H1 (cell line): Measurements from ENCODE around the gene CDK5RAP2. TPM values are rescaled to one million over a fixed set of nuclear protein-coding genes. Genes with fewer than 3 reads are reported as not detected.

Experiments
- ASH2L ChIP-seq: fragments of 200-600, 300-600 bp; sonication (generic); IDR thresholded peaks from one replicate; pipeline ENCODE4 v1.7.1; 2017; ENCODE audit warnings: low read length
- CBX5 ChIP-seq: fragments of 300-800, 300-1000 bp; sonication (generic); IDR thresholded peaks from 2 replicates; pipeline ENCODE4 v1.7.1; 2016; ENCODE audit warnings: antibody characterized with exemption, low read length, low read depth
- HDAC6 ChIP-seq: IDR thresholded peaks from one replicate; pipeline ENCODE4 v1.7.1; 2012; ENCODE audit warnings: low read depth, mild to moderate bottlenecking, inconsistent platforms, low read length, moderate library complexity
- MAFK ChIP-seq: IDR thresholded peaks from 2 replicates; pipeline ENCODE4 v1.6.1; 2012; ENCODE audit warnings: low read depth, mild to moderate bottlenecking, improper control_type of control experiment, low read length
- SP1 ChIP-seq: IDR thresholded peaks from 2 replicates; pipeline ENCODE4 v1.6.1; 2011; ENCODE audit warnings: low read depth, low read length
- TAF7 ChIP-seq: optimal IDR thresholded peaks from 2 replicates; pipeline ENCODE3; 2011; ENCODE audit warnings: low read depth, mild to moderate bottlenecking, inconsistent platforms, low read length, moderate library complexity, borderline replicate concordance
- TCF12 ChIP-seq: IDR thresholded peaks from 2 replicates; pipeline ENCODE4 v1.6.1; 2011; ENCODE audit warnings: low read depth, mild to moderate bottlenecking, low read length
- polyA plus RNA-seq, 7 experiments: library from polyadenylated mRNA; depleted of rRNA in 3 of 7; stranded (reverse) in 5 of 7; unstranded in 2 of 7; fragments of >200 nt in 5 of 7; fragments of 200-250 nt in 2 of 7; gene quantifications; 1 replicate in 5 of 7; 2 replicates in 1 of 7; 4 replicates in 1 of 7; pipeline versions ENCODE4 v1.2.1 to v1.2.3, GENCODE V29; 2011 to 2013; ENCODE audit warnings: missing spikeins in 2 of 7, mixed read lengths in 2 of 7
- total RNA-seq: library from RNA; stranded (reverse); fragmentation: NEBNext Ultra II Directional; extraction: Animal tissue kit (Norgen Biotek cat#: 25700); gene quantifications from 2 replicates; pipeline ENCODE4 v1.2.1, GENCODE V29; 2021
- TF ChIP-seq, protein P1 (sequence below): IDR thresholded peaks from 2 replicates; pipeline ENCODE4 v1.6.1; 2011; ENCODE audit warnings: low read depth, mild to moderate bottlenecking, low read length; ENCODE audit not compliant: insufficient read depth
- TF ChIP-seq, protein P2 (sequence below): fragments of 300-600 bp; sonication (generic); IDR thresholded peaks from 2 replicates; pipeline ENCODE4 v1.7.1; 2012; ENCODE audit warnings: low read length, moderate library complexity, mild to moderate bottlenecking, inconsistent platforms; ENCODE audit not compliant: insufficient replicate concordance

CDK5RAP2 gene
- total and polyA plus RNA-seq, 2 of the 8 experiments (the other 6 are each of a cell fraction or from before 2014, with no cell fraction given) = 19.8 to 49.4 TPM

DNA sequence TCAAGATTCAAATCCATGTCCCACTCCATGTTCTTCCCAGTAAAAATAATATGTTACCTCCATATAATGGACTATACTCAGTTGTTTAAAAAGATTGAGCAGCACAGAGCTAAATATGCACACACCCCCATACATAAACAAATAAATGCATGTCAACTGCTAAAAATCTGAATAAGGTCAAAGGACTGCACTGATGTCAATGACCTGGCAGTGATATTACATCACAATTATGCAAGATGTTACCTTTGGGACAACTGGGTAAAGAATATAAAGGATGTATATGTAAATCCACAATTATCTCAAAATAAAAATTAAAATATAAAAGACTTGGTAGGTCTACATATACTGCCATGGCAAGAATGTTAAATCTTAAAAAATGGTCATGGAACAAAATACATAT lies 57.9 kb downstream of the CDK5RAP2 start (continued):
- TF ChIP-seq, protein P1, sequence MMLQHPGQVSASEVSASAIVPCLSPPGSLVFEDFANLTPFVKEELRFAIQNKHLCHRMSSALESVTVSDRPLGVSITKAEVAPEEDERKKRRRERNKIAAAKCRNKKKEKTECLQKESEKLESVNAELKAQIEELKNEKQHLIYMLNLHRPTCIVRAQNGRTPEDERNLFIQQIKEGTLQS = no peak
- TF ChIP-seq TAF7 (no peak), CBX5 (no peak), TCF12 (no peak), SP1 (no peak), MAFK (no peak), ASH2L (no peak), HDAC6 (no peak)
- TF ChIP-seq, protein P2, sequence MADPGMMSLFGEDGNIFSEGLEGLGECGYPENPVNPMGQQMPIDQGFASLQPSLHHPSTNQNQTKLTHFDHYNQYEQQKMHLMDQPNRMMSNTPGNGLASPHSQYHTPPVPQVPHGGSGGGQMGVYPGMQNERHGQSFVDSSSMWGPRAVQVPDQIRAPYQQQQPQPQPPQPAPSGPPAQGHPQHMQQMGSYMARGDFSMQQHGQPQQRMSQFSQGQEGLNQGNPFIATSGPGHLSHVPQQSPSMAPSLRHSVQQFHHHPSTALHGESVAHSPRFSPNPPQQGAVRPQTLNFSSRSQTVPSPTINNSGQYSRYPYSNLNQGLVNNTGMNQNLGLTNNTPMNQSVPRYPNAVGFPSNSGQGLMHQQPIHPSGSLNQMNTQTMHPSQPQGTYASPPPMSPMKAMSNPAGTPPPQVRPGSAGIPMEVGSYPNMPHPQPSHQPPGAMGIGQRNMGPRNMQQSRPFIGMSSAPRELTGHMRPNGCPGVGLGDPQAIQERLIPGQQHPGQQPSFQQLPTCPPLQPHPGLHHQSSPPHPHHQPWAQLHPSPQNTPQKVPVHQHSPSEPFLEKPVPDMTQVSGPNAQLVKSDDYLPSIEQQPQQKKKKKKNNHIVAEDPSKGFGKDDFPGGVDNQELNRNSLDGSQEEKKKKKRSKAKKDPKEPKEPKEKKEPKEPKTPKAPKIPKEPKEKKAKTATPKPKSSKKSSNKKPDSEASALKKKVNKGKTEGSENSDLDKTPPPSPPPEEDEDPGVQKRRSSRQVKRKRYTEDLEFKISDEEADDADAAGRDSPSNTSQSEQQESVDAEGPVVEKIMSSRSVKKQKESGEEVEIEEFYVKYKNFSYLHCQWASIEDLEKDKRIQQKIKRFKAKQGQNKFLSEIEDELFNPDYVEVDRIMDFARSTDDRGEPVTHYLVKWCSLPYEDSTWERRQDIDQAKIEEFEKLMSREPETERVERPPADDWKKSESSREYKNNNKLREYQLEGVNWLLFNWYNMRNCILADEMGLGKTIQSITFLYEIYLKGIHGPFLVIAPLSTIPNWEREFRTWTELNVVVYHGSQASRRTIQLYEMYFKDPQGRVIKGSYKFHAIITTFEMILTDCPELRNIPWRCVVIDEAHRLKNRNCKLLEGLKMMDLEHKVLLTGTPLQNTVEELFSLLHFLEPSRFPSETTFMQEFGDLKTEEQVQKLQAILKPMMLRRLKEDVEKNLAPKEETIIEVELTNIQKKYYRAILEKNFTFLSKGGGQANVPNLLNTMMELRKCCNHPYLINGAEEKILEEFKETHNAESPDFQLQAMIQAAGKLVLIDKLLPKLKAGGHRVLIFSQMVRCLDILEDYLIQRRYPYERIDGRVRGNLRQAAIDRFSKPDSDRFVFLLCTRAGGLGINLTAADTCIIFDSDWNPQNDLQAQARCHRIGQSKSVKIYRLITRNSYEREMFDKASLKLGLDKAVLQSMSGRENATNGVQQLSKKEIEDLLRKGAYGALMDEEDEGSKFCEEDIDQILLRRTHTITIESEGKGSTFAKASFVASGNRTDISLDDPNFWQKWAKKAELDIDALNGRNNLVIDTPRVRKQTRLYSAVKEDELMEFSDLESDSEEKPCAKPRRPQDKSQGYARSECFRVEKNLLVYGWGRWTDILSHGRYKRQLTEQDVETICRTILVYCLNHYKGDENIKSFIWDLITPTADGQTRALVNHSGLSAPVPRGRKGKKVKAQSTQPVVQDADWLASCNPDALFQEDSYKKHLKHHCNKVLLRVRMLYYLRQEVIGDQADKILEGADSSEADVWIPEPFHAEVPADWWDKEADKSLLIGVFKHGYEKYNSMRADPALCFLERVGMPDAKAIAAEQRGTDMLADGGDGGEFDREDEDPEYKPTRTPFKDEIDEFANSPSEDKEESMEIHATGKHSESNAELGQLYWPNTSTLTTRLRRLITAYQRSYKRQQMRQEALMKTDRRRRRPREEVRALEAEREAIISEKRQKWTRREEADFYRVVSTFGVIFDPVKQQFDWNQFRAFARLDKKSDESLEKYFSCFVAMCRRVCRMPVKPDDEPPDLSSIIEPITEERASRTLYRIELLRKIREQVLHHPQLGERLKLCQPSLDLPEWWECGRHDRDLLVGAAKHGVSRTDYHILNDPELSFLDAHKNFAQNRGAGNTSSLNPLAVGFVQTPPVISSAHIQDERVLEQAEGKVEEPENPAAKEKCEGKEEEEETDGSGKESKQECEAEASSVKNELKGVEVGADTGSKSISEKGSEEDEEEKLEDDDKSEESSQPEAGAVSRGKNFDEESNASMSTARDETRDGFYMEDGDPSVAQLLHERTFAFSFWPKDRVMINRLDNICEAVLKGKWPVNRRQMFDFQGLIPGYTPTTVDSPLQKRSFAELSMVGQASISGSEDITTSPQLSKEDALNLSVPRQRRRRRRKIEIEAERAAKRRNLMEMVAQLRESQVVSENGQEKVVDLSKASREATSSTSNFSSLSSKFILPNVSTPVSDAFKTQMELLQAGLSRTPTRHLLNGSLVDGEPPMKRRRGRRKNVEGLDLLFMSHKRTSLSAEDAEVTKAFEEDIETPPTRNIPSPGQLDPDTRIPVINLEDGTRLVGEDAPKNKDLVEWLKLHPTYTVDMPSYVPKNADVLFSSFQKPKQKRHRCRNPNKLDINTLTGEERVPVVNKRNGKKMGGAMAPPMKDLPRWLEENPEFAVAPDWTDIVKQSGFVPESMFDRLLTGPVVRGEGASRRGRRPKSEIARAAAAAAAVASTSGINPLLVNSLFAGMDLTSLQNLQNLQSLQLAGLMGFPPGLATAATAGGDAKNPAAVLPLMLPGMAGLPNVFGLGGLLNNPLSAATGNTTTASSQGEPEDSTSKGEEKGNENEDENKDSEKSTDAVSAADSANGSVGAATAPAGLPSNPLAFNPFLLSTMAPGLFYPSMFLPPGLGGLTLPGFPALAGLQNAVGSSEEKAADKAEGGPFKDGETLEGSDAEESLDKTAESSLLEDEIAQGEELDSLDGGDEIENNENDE = no peak
